CD4-positive, alpha-beta memory T cell (primary cell): ENCODE data around the gene PLA2G2D. TPM values are rescaled to one million over a fixed set of nuclear protein-coding genes. Genes with fewer than 3 reads are reported as not detected.

ENCODE experiments used
- CTCF ChIA-PET: fragments of 350-600 bp; sonication (Branson Sonifier 250); formaldehyde crosslinking; loops from one replicate; lab custom pipeline; 2021; ENCODE audit warnings: inconsistent platforms; ENCODE audit not compliant: partially characterized antibody; lab: Charles Lee
- POLR2A ChIA-PET: fragments of 350-600 bp; sonication (Branson Sonifier 250); formaldehyde crosslinking; loops from one replicate; lab custom pipeline; 2021; ENCODE audit not compliant: partially characterized antibody; lab: Charles Lee
- DNase-seq, 5 donors: peaks; one replicate each; pipeline versions ENCODE4 v3.0.0 to v3.0.0-alpha.2; 2020 to 2022; ENCODE audit warnings: mixed read lengths in 1 of 5
- H3K27ac ChIP-seq: one replicate; pipeline ENCODE4 v1.7.0; 2013; ENCODE audit warnings: low read depth, low read length
- H3K27me3 ChIP-seq: 2 replicates; pipeline ENCODE4 v1.7.0; 2013; ENCODE audit warnings: mild to moderate bottlenecking, low read length, moderate library complexity; ENCODE audit not compliant: insufficient read depth
- H3K36me3 ChIP-seq: 2 replicates; pipeline ENCODE4 v1.7.0; 2013; ENCODE audit warnings: mild to moderate bottlenecking, low read length, moderate library complexity; ENCODE audit not compliant: insufficient read depth
- H3K4me1 ChIP-seq: 2 replicates; pipeline ENCODE4 v1.7.0; 2013; ENCODE audit warnings: mild to moderate bottlenecking, low read length, moderate library complexity; ENCODE audit not compliant: insufficient read depth
- H3K4me3 ChIP-seq, 2 donors: one replicate each; pipeline ENCODE4 v1.7.0; 2013; ENCODE audit warnings: low read length in 2 of 2, mild to moderate bottlenecking in 1 of 2
- H3K9me3 ChIP-seq, 2 donors: one replicate each; pipeline ENCODE4 v1.7.0; 2013; ENCODE audit warnings: low read length in 2 of 2, control low read depth in 1 of 2; ENCODE audit not compliant: control insufficient read depth in 1 of 2
- H3K27ac Mint-ChIP-seq, 7 donors: one replicate each; pipeline ENCODE4 v1.8.0; 2020 to 2021; ENCODE audit warnings: mixed read lengths in 7 of 7, mild to moderate bottlenecking in 6 of 7, inconsistent platforms in 3 of 7, moderate library complexity in 3 of 7
- H3K27me3 Mint-ChIP-seq, 2 donors: one replicate each; pipeline ENCODE4 v1.8.0; 2020 to 2021; ENCODE audit warnings: mixed read lengths in 2 of 2
- H3K36me3 Mint-ChIP-seq, 2 donors: one replicate each; pipeline ENCODE4 v1.8.0; 2020 to 2021; ENCODE audit warnings: mixed read lengths in 2 of 2, inconsistent platforms in 1 of 2, mild to moderate bottlenecking in 1 of 2
- H3K4me1 Mint-ChIP-seq, 4 donors: one replicate each; pipeline ENCODE4 v1.8.0; 2020 to 2021; ENCODE audit warnings: mixed read lengths in 4 of 4, mild to moderate bottlenecking in 1 of 4
- H3K4me3 Mint-ChIP-seq, 8 donors: one replicate each; pipeline ENCODE4 v1.8.0; 2020 to 2021; ENCODE audit warnings: mixed read lengths in 8 of 8, mild to moderate bottlenecking in 7 of 8, moderate library complexity in 6 of 8, inconsistent platforms in 3 of 8
- H3K9me3 Mint-ChIP-seq, 8 donors: one replicate each; pipeline ENCODE4 v1.8.0; 2020 to 2021; ENCODE audit warnings: mixed read lengths in 8 of 8, mild to moderate bottlenecking in 5 of 8, inconsistent platforms in 3 of 8, moderate library complexity in 1 of 8
- intact Hi-C: fragments of 100-400 bp; cut with micrococcal nuclease; formaldehyde crosslinking; loops from one replicate; pipeline ENCODE4 v1.15.1; 2023
- polyA plus RNA-seq, 2 donors: library from polyadenylated mRNA; unstranded; fragments of 300-500 nt; fragmentation: Illumina TruSeq; gene quantifications; one replicate each; pipeline ENCODE4 v1.2.3, GENCODE V29; 2021
- total RNA-seq, 2 experiments: library from RNA; stranded (reverse); gene quantifications; one replicate each; pipeline ENCODE4 v1.2.3, GENCODE V29; 2021

PLA2G2D gene
- total and polyA plus RNA-seq, 4 experiments from 2014 or later, result 0.29 TPM; not detected in 3

DNA sequence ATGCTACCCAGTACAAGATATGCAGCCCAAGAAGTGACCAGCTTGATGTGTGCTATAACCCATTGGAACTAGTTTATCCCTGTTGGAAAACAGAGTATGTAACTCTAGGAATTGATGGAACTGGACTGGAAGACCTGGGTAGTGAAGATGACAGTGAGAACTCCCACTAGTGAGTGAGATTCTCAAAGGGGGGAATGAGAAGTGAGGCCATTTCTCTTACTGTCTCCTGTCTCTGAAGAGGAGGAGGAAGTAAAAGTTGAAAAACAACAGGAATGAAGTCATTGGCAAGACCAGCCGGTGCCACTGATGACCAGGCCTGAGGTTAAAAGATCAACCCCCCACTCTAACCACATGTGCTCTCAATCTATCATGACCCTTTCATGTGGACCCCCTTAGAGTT lies 40.7 kb upstream of the PLA2G2D start:
- no peak overlapping the region for H3K4me3 Mint-ChIP-seq
- H3K27me3 ChIP-seq, result no peaks in the 10 kb centered on the region
- intact Hi-C loops, result no loop called here
- peaks cover 16 to 24% of the 10 kb centered on the region in 2 donors for H3K36me3 Mint-ChIP-seq
- H3K4me1 ChIP-seq, result peaks cover 1% of the 10 kb centered on the region
- H3K36me3 ChIP-seq, result no peaks in the 10 kb centered on the region
- no peak overlapping the region for H3K4me3 ChIP-seq
- ChIA-PET CTCF (no interaction called here), POLR2A (no interaction called here)
- peaks cover 0 to under 1% (median under 1%) of the 10 kb centered on the region in 4 donors for H3K4me1 Mint-ChIP-seq
- peaks cover 0 to 6% of the 10 kb centered on the region in 2 donors for H3K9me3 ChIP-seq
- H3K27ac ChIP-seq, result no peak overlapping the region
- no peak for DNase-seq
- H3K9me3 Mint-ChIP-seq, result peaks cover 0 to 73% (median 54%) of the 10 kb centered on the region in 8 donors
- H3K27ac Mint-ChIP-seq, result no peak overlapping the region
- H3K27me3 Mint-ChIP-seq, result peaks cover 0 to 3% of the 10 kb centered on the region in 2 donors

DNA sequence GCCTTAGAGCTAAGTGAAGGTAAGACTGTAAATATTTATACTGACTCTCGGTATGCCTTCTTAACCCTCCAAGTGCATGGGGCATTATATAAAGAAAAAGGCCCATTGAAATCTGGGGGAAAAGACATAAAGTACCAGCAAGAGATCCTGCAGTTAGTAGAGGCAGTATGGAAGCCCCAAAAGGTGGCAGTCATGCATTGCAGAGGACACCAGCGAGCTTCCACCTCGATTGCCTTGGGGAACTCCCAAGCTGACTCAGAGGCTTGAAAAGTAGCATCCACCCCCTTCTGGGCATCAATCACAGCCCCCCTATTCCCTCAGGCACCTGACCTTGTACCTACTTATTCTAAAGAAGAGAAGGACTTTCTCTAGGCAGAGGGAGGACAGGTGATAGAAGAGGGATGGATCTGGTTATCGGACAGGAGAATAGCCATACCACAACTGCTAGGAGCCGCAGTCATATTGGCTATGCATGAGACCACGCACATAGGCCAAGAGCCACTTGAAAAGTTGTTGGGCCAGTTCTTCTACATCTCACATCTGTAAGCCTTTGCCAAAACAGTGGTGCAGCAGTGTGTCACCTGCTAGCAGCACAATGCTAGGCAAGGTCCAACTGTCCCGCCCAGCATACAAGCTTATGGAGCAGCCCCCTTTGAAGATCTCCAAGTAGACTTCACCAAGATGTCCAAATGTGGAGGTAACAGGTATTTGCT lies 39.2 kb upstream of the PLA2G2D start:
- intact Hi-C loops, result no loop called here
- POLR2A ChIA-PET, result interaction anchor here (1.0 kb wide), 1 partner anchor 34 kb away, joined by 3 read pairs; no protein-coding TSS in a partner anchor
- H3K4me1 Mint-ChIP-seq, result peaks cover 5 to 11% (median 8%) of the 10 kb centered on the region in 4 donors
- Histone ChIP-seq H3K27ac (no peak overlapping the region), H3K36me3 (no peaks in the 10 kb centered on the region), H3K9me3 (peaks cover 0 to 6% of the 10 kb centered on the region in 2 donors), H3K4me3 (no peak overlapping the region), H3K27me3 (no peaks in the 10 kb centered on the region), H3K4me1 (peaks cover 12% of the 10 kb centered on the region)
- H3K27ac Mint-ChIP-seq, result no peak overlapping the region
- peaks cover 0 to 60% (median 45%) of the 10 kb centered on the region in 8 donors for H3K9me3 Mint-ChIP-seq
- peaks cover 11 to 19% of the 10 kb centered on the region in 2 donors for H3K36me3 Mint-ChIP-seq
- H3K4me3 Mint-ChIP-seq, result peak overlapping the region in 1 of 8 donors; percentile 46
- CTCF ChIA-PET, result interaction anchor here (1.0 to 1.4 kb wide), 2 partner anchors 9 to 240 kb away, joined by 3 read pairs; no protein-coding TSS in a partner anchor
- no peaks in the 10 kb centered on the region for H3K27me3 Mint-ChIP-seq
- no peak for DNase-seq

DNA sequence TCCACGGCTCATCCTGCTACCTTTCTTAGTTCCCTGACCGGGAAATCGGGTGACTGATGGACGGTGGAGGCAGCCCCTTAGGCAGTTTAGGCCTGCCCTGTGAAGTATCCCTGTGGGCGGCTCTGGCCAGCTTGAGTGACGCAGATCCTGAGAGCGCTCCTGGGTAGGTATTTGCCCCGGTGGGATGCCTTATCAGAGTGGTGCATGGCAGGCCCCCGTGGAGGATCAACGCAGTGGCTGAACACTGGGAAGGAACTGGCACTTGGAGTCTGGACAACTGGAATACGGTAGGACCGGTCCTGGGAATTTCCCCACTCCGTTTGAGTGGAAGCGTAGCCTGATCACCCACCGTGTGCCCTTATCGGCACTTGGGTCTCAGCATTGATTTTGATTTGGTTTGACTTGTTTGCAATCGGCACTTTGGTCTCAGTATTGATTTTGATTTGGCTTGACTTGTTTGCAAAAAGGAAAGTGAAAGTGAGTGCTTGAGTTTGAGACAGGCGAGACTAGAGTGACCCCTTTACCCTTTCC lies 35.0 kb upstream of the PLA2G2D start:
- H3K4me3 Mint-ChIP-seq, result peak overlapping the region; percentile 53 to 82 (median 76)
- CTCF ChIA-PET, result interaction anchor here (1.2 to 6.1 kb wide), 3 partner anchors 25 to 354 kb away, joined by 3 to 102 read pairs (median 3); partner anchors contain the start of gene MUL1
- intact Hi-C loops, result no loop called here
- Histone ChIP-seq H3K4me3 (peak overlapping the region in 1 of 2 donors; percentile 4), H3K27ac (no peak overlapping the region), H3K27me3 (no peaks in the 10 kb centered on the region), H3K4me1 (peaks cover 17% of the 10 kb centered on the region), H3K9me3 (no peaks in the 10 kb centered on the region), H3K36me3 (no peaks in the 10 kb centered on the region)
- no peaks in the 10 kb centered on the region for H3K36me3 Mint-ChIP-seq
- no peak for DNase-seq
- H3K27ac Mint-ChIP-seq, result peak overlapping the region in 6 of 7 donors; percentile 1 to 91 (median 30)
- H3K4me1 Mint-ChIP-seq, result peaks cover 11 to 18% (median 14%) of the 10 kb centered on the region in 4 donors
- peaks cover 0 to 19% (median 11%) of the 10 kb centered on the region in 8 donors for H3K9me3 Mint-ChIP-seq
- no peaks in the 10 kb centered on the region for H3K27me3 Mint-ChIP-seq
- POLR2A ChIA-PET, result no interaction called here

DNA sequence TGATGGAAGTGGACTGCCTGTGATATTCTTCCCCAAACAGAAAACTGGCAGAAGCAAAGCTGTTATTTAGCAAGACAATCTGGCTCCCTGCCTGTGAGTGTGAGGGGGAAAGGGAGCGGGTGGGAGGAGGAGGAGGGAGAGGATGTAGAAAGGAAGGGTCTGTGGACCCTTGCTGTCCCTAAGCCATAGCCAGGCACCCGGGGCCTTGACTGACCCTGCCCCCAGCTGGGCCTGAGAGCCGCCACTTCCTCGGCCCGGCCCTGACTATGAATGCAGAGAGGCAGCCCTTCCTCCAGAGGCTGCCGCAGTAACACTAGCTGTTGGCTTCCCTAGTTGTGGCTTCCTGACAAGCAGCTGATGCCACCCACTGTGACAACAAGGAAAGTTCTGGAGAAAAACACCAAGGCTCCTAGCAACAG lies 33.7 kb upstream of the PLA2G2D start:
- Mint-ChIP-seq H3K4me3 (peak overlapping the region in 1 of 8 donors; percentile 92), H3K9me3 (peaks cover 0 to 7% (median 0%) of the 10 kb centered on the region in 8 donors), H3K27me3 (no peaks in the 10 kb centered on the region), H3K36me3 (no peaks in the 10 kb centered on the region), H3K27ac (peak overlapping the region in 1 of 7 donors; percentile 36), H3K4me1 (peaks cover 11 to 18% (median 14%) of the 10 kb centered on the region in 4 donors)
- ChIA-PET CTCF (interaction anchor here (0.6 to 6.1 kb wide), 11 partner anchors 10 to 390 kb away, joined by 3 to 102 read pairs (median 4); partner anchors contain the start of gene MUL1), POLR2A (no interaction called here)
- H3K4me1 ChIP-seq, result peaks cover 17% of the 10 kb centered on the region
- no peak overlapping the region for H3K4me3 ChIP-seq
- no peak overlapping the region for H3K27ac ChIP-seq
- no peaks in the 10 kb centered on the region for H3K27me3 ChIP-seq
- no peak for DNase-seq
- intact Hi-C loops, result loop anchor here (1.0 kb wide), 2 partner anchors 42 to 235 kb away; no protein-coding TSS in a partner anchor
- no peaks in the 10 kb centered on the region for H3K36me3 ChIP-seq
- no peaks in the 10 kb centered on the region for H3K9me3 ChIP-seq

DNA sequence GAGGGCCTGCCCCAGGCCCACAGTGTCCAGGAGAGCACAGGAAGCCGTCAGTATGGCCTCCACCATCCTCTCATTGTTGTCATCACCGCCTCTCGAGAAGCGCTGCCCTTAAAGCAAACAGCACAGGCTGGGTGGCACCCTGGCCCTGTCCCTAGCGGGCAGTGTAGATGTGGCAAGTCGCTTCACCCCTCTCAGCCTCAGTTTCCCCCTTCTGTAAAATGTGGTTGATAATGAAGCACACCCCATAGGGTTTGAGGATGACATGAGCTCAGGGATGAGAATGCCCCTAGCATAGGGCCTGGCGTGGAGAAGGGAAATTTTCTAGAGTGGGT lies 33.2 kb upstream of the PLA2G2D start:
- H3K9me3 Mint-ChIP-seq, result peaks cover 0 to 2% (median 0%) of the 10 kb centered on the region in 8 donors
- DNase-seq, result peak in 1 of 5 donors; percentile 7
- intact Hi-C loops, result loop anchor here (1.0 kb wide), 2 partner anchors 43 to 234 kb away; no protein-coding TSS in a partner anchor
- ChIA-PET CTCF (interaction anchor here (0.6 to 6.1 kb wide), 16 partner anchors 9 to 390 kb away, joined by 3 to 102 read pairs (median 4); no protein-coding TSS in a partner anchor), POLR2A (no interaction called here)
- Histone ChIP-seq H3K27ac (no peak overlapping the region), H3K9me3 (no peaks in the 10 kb centered on the region), H3K27me3 (no peaks in the 10 kb centered on the region), H3K4me1 (peaks cover 17% of the 10 kb centered on the region), H3K36me3 (no peaks in the 10 kb centered on the region), H3K4me3 (peak overlapping the region in 1 of 2 donors; percentile 56)
- H3K36me3 Mint-ChIP-seq, result no peaks in the 10 kb centered on the region
- no peaks in the 10 kb centered on the region for H3K27me3 Mint-ChIP-seq
- peaks cover 11 to 18% (median 14%) of the 10 kb centered on the region in 4 donors for H3K4me1 Mint-ChIP-seq
- peak overlapping the region in 1 of 7 donors; percentile 36 for H3K27ac Mint-ChIP-seq
- H3K4me3 Mint-ChIP-seq, result peak overlapping the region; percentile 69 to 92 (median 84)

DNA sequence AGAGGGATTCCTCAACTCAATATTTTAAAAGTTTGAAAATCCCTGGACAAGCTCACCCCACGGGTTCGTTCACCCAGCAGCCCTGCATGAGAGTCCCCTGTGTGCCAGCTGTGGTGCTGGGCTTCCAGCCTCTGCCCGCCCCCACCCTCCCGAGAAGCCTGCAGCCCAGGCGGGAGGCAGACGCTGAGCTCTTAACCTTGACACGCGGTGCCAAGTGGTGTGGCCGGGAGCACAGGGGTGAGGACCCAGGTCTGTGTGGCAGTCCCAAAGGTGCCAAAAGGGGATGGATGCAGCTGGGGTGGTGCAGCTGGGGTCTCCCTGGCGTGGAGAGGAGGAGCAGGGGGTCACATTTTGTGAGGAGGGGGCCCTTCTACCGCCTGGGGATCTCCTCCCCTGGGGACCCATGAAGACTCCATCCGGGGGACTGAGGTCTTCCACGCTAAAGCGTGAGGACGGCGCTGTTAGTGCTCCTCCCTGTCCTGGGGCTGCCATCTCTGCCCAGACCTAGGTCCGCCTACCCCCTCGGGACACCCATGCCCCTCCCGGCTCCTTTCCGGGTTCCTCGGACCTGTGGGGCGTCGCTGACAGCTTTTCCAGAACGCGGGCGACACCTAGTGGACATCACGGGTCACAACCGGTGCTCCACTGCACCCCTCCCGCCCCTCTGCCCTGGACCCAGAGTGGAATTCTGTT lies 32.7 kb upstream of the PLA2G2D start:
- H3K4me3 Mint-ChIP-seq, result peak overlapping the region; percentile 69 to 92 (median 84)
- H3K4me3 ChIP-seq, result peak overlapping the region; percentile 49 to 56
- H3K9me3 ChIP-seq, result no peaks in the 10 kb centered on the region
- H3K27me3 Mint-ChIP-seq, result no peaks in the 10 kb centered on the region
- H3K27ac ChIP-seq, result no peak overlapping the region
- H3K36me3 Mint-ChIP-seq, result no peaks in the 10 kb centered on the region
- no peaks in the 10 kb centered on the region for H3K9me3 Mint-ChIP-seq
- CTCF ChIA-PET, result interaction anchor here (0.5 to 6.1 kb wide), 20 partner anchors 9 to 342 kb away, joined by 3 to 102 read pairs (median 4); partner anchors contain the start of gene OTUD3
- peak overlapping the region in 1 of 7 donors; percentile 24 for H3K27ac Mint-ChIP-seq
- H3K4me1 Mint-ChIP-seq, result peaks cover 11 to 18% (median 14%) of the 10 kb centered on the region in 4 donors
- DNase-seq, result peak; percentile 67 to 73 (median 70)
- H3K4me1 ChIP-seq, result peaks cover 17% of the 10 kb centered on the region
- H3K36me3 ChIP-seq, result no peaks in the 10 kb centered on the region
- no peaks in the 10 kb centered on the region for H3K27me3 ChIP-seq
- intact Hi-C loops, result loop anchor here (1.0 kb wide), 2 partner anchors 43 to 234 kb away; no protein-coding TSS in a partner anchor
- POLR2A ChIA-PET, result no interaction called here
